Fibroblast of skin of back (primary cell): ENCODE results near the gene ARPC5L. TPM values are rescaled to one million over a fixed set of nuclear protein-coding genes. Genes with fewer than 3 reads are reported as not detected.
A peak's percentile ranks its signal among the peaks of the same experiment; 100 is the strongest.
"Not testable (repeated sequence)": the region's sequence is repeated elsewhere in the genome, so short reads cannot be mapped to it uniquely, and the experiment has no call there.

Source experiments
- DNase-seq: peaks from one replicate; pipeline ENCODE4 v3.0.0-alpha.2; 2013
- polyA plus RNA-seq, 2 experiments: library from polyadenylated mRNA; unstranded; fragments of 120-200 nt; gene quantifications; one replicate each; pipeline ENCODE4 v1.2.1, GENCODE V29; 2013; ENCODE audit not compliant: insufficient read length in 2 of 2

ARPC5L gene
- polyA plus RNA-seq (2013, experiment 1 of 2; ENCODE audit: insufficient read length), result 53.0 TPM
- polyA plus RNA-seq (2013, experiment 2 of 2; ENCODE audit: insufficient read length), result 24.2 TPM

- DNase-seq, result peak; percentile 93
These were observed at the start of gene ARPC5L, which contains the start of gene RPL35 for GRCh38 chr9:124861342-124862229. Gene ARPC5L (plus strand): TSS chr9:124862130. CDS start chr9:124869291, 7,161 bp downstream. Gene RPL35 (minus strand): TSS chr9:124861957. CDS start chr9:124861912, 45 bp downstream.

GRCh38 chr9:124812441-124812876, 49.5 kb upstream of the ARPC5L start:
- peak; percentile 100 for DNase-seq

- DNase-seq, result no peak
These were observed 48.9 kb upstream of the ARPC5L start for GRCh38 chr9:124813041-124813440.

GRCh38 chr9:124813501-124814163, 48.3 kb upstream of the ARPC5L start:
- no peak for DNase-seq

- no peak for DNase-seq
These were observed 47.8 kb upstream of the ARPC5L start for GRCh38 chr9:124814164-124814535.

GRCh38 chr9:124815601-124816000, 46.3 kb upstream of the ARPC5L start:
- no peak for DNase-seq

GRCh38 chr9:124818431-124819281, 43.3 kb upstream of the ARPC5L start:
- DNase-seq, result peak; percentile 28

- no peak for DNase-seq
These were observed 41.0 kb upstream of the ARPC5L start for GRCh38 chr9:124820698-124821623.

- no peak for DNase-seq
These were observed 33.2 kb upstream of the ARPC5L start for GRCh38 chr9:124828489-124829333.

GRCh38 chr9:124829334-124829669, 32.6 kb upstream of the ARPC5L start:
- DNase-seq, result no peak

- no peak for DNase-seq
These were observed 31.3 kb upstream of the ARPC5L start for GRCh38 chr9:124830593-124830992.

- no peak for DNase-seq
These were observed 30.1 kb upstream of the ARPC5L start for GRCh38 chr9:124831642-124832364.

- DNase-seq, result peak; percentile 75
These were observed 27.3 kb upstream of the ARPC5L start for GRCh38 chr9:124834591-124834990.

- DNase-seq, result peak; percentile 76
These were observed 26.8 kb upstream of the ARPC5L start for GRCh38 chr9:124835026-124835557.

- not testable (repeated sequence) for DNase-seq
These were observed 23.8 kb upstream of the ARPC5L start for GRCh38 chr9:124838132-124838531.

GRCh38 chr9:124838567-124839275, 23.2 kb upstream of the ARPC5L start:
- not testable (repeated sequence) for DNase-seq

GRCh38 chr9:124839612-124840299, 22.2 kb upstream of the ARPC5L start:
- peak; percentile 26 for DNase-seq

GRCh38 chr9:124840300-124840833, 21.6 kb upstream of the ARPC5L start:
- no peak for DNase-seq
